Left kidney (tissue), 2 donors: ENCODE results near the gene PLCB2. TPM values are rescaled to one million over a fixed set of nuclear protein-coding genes. Genes with fewer than 3 reads are reported as not detected.

Source experiments
- DNase-seq: peaks from one replicate; pipeline ENCODE4 v3.0.0-alpha.2; 2013
- polyA plus RNA-seq: library from polyadenylated mRNA; unstranded; fragments of 120-200 nt; gene quantifications from one replicate; pipeline ENCODE4 v1.2.1, GENCODE V29; 2013; ENCODE audit not compliant: insufficient read length

PLCB2 gene
- polyA plus RNA-seq, 1 donor, result 10.8 TPM

GRCh38 chr15:40271685-40272484 is 35.9 kb downstream of the PLCB2 start:
- no peak for DNase-seq

- DNase-seq, result no peak
Measured at GRCh38 chr15:40270246-40270995, 37.3 kb downstream of the PLCB2 start.

- no peak for DNase-seq
Measured at GRCh38 chr15:40269604-40270003, 38.1 kb downstream of the PLCB2 start.

GRCh38 chr15:40267670-40268069 is 40.1 kb downstream of the PLCB2 start:
- no peak for DNase-seq

- no peak for DNase-seq
Measured at GRCh38 chr15:40266828-40267304, 40.9 kb downstream of the PLCB2 start.

- DNase-seq, result no peak
Measured at GRCh38 chr15:40265875-40266274, 41.9 kb downstream of the PLCB2 start.

- DNase-seq, result no peak
Measured at GRCh38 chr15:40265355-40265754, 42.4 kb downstream of the PLCB2 start.

- no peak for DNase-seq
Measured at GRCh38 chr15:40264321-40265153, 43.2 kb downstream of the PLCB2 start.

GRCh38 chr15:40263024-40263754 is 44.5 kb downstream of the PLCB2 start:
- DNase-seq, result no peak

- DNase-seq, result no peak
Measured at GRCh38 chr15:40259021-40259420, 48.7 kb downstream of the PLCB2 start.

- DNase-seq, result no peak
Measured at GRCh38 chr15:40258544-40258943, 49.2 kb downstream of the PLCB2 start.

GRCh38 chr15:40257656-40258450 is 49.9 kb downstream of the PLCB2 start:
- DNase-seq, result no peak

- DNase-seq, result no peak
Measured at GRCh38 chr15:40256638-40257235, 51.0 kb downstream of the PLCB2 start.

GRCh38 chr15:40255033-40255432 is 52.7 kb downstream of the PLCB2 start:
- no peak for DNase-seq

GRCh38 chr15:40254452-40254851 is 53.3 kb downstream of the PLCB2 start:
- no peak for DNase-seq

- DNase-seq, result no peak
Measured at GRCh38 chr15:40253167-40253790, 54.5 kb downstream of the PLCB2 start.

GRCh38 chr15:40252438-40253166 is 55.1 kb downstream of the PLCB2 start:
- DNase-seq, result no peak

GRCh38 chr15:40252141-40252437 is 55.6 kb downstream of the PLCB2 start:
- DNase-seq, result no peak

GRCh38 chr15:40251486-40252140 is 56.1 kb downstream of the PLCB2 start:
- no peak for DNase-seq
